Panc1 (cell line): ENCODE results near the gene TSPYL4.

Source experiments
- CTCF ChIP-seq: fragments of 450-650 bp; IDR thresholded peaks from 2 replicates; pipeline ENCODE4 v1.5.1; 2017; ENCODE audit warnings: mild to moderate bottlenecking
- POLR2AphosphoS5 ChIP-seq: IDR thresholded peaks from 2 replicates; pipeline ENCODE4 v1.6.1; 2012; ENCODE audit warnings: mild to moderate bottlenecking, low read depth, low read length, moderate library complexity
- REST ChIP-seq, 2 experiments: IDR thresholded peaks; 2 replicates each; pipeline ENCODE4 v1.6.1; 2011 to 2012; ENCODE audit warnings: low read depth in 2 of 2, control low read depth in 1 of 2, low read length in 1 of 2, mild to moderate bottlenecking in 1 of 2, moderate library complexity in 1 of 2; ENCODE audit not compliant: insufficient read depth in 1 of 2
- SIN3A ChIP-seq: IDR thresholded peaks from 2 replicates; pipeline ENCODE4 v1.6.1; 2012; ENCODE audit warnings: low read depth, mild to moderate bottlenecking, low read length, moderate library complexity, borderline replicate concordance; ENCODE audit not compliant: insufficient read depth
- TCF7L2 ChIP-seq: IDR thresholded peaks from 2 replicates; pipeline ENCODE4 v1.6.1; 2011; ENCODE audit warnings: mild to moderate bottlenecking, low read depth, low read length, inconsistent platforms

- TF ChIP-seq CTCF (no peak), SIN3A (no peak), POLR2AphosphoS5 (no peak), TCF7L2 (no peak), REST (IDR thresholded peaks at IDR 0.05; ENCODE audit: insufficient read depth in 1 of 2, low read depth in 2 of 2, low read length in 1 of 2) (no peak)
Observed at GRCh38 chr6:116239856-116240255, 14.0 kb downstream of the TSPYL4 start.
